Umbilical cord (tissue), 2 donors: ENCODE data around the gene MAP1B. TPM values are rescaled to one million over a fixed set of nuclear protein-coding genes. Genes with fewer than 3 reads are reported as not detected.
"Not testable (repeated sequence)": the region's sequence is repeated elsewhere in the genome, so short reads cannot be mapped to it uniquely, and the experiment has no call there.

ENCODE experiments used
- DNase-seq: peaks from one replicate; pipeline ENCODE4 v3.0.0-alpha.2; 2015; ENCODE audit warnings: low spot score
- total RNA-seq: library from RNA; depleted of rRNA; stranded (reverse); fragments of >200 nt; gene quantifications from one replicate; pipeline ENCODE4 v1.2.3, GENCODE V29; 2014; ENCODE audit warnings: low replicate concordance; ENCODE audit not compliant: insufficient read depth

The MAP1B gene
- total RNA-seq, 1 donor from 2014 or later = 235 TPM

- DNase-seq = no peak
Measured at GRCh38 chr5:72160959-72161358, 53.7 kb downstream of the MAP1B start.

GRCh38 chr5:72161951-72162350, 54.7 kb downstream of the MAP1B start:
- no peak for DNase-seq

GRCh38 chr5:72163349-72163983, 56.2 kb downstream of the MAP1B start:
- DNase-seq = no peak

GRCh38 chr5:72166070-72166979, 59.0 kb downstream of the MAP1B start:
- DNase-seq = peak; percentile 91

- DNase-seq = no peak
Measured at GRCh38 chr5:72167257-72167656, 60.0 kb downstream of the MAP1B start.

- peak; percentile 54 for DNase-seq
Measured at GRCh38 chr5:72167804-72168203, 60.5 kb downstream of the MAP1B start.

GRCh38 chr5:72170101-72170500, 62.8 kb downstream of the MAP1B start:
- no peak for DNase-seq

GRCh38 chr5:72171181-72171580, 63.9 kb downstream of the MAP1B start:
- not testable (repeated sequence) for DNase-seq

- no peak for DNase-seq
Measured at GRCh38 chr5:72171667-72172066, 64.4 kb downstream of the MAP1B start.

- no peak for DNase-seq
Measured at GRCh38 chr5:72172786-72173185, 65.5 kb downstream of the MAP1B start.

GRCh38 chr5:72177538-72177937, 70.3 kb downstream of the MAP1B start:
- no peak for DNase-seq

- peak; percentile 74 for DNase-seq
Measured at GRCh38 chr5:72179028-72179815, 71.9 kb downstream of the MAP1B start.

GRCh38 chr5:72179816-72180440, 72.7 kb downstream of the MAP1B start:
- no peak for DNase-seq

- no peak for DNase-seq
Measured at GRCh38 chr5:72180925-72181324, 73.7 kb downstream of the MAP1B start.

- no peak for DNase-seq
Measured at GRCh38 chr5:72182686-72183085, 75.4 kb downstream of the MAP1B start.

- no peak for DNase-seq
Measured at GRCh38 chr5:72183101-72183520, 75.8 kb downstream of the MAP1B start.

GRCh38 chr5:72184408-72184807, 77.1 kb downstream of the MAP1B start:
- DNase-seq = no peak

GRCh38 chr5:72185496-72186329, 78.4 kb downstream of the MAP1B start:
- DNase-seq = no peak

- no peak for DNase-seq
Measured at GRCh38 chr5:72187388-72188075, 80.3 kb downstream of the MAP1B start.

GRCh38 chr5:72188166-72188565, 80.9 kb downstream of the MAP1B start:
- DNase-seq = no peak
